GM12873 (cell line): ENCODE data around the gene SH3D21.

Experiments
- CTCF ChIP-seq: IDR thresholded peaks from 2 replicates; pipeline ENCODE4 v1.5.1; 2012; ENCODE audit warnings: low read depth, mild to moderate bottlenecking, moderate library complexity, low read length, control low read depth; ENCODE audit not compliant: insufficient read depth; ENCODE audit errors: missing control alignments

SH3D21 gene

GRCh38 chr1:36309397-36309796, 3.2 kb downstream of the SH3D21 start:
- TF ChIP-seq CTCF, result no peak

GRCh38 chr1:36320291-36320761, 14.2 kb downstream of the SH3D21 start:
- no peak for TF ChIP-seq CTCF

DNA sequence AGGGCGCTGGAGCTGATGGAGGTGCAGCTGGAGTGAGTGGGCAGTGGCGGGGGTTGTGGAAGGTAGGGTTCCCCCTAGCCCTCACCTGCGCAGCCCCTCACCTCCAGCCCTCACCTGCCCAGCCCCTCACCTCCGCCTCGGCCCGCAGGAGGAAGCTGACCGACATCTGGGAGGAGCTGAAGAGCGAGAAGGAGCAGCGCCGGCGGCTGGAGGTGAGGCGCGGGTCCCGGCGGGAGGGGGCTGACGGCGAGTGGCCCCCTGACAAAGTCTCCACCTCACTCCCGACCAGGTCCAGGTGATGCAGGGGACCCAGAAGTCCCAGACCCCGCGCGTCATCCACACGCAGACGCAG, 14.6 kb downstream of the SH3D21 start:
- no peak for TF ChIP-seq CTCF

GRCh38 chr1:36321119-36321951, 15.2 kb downstream of the SH3D21 start:
- TF ChIP-seq CTCF, result no peak

DNA sequence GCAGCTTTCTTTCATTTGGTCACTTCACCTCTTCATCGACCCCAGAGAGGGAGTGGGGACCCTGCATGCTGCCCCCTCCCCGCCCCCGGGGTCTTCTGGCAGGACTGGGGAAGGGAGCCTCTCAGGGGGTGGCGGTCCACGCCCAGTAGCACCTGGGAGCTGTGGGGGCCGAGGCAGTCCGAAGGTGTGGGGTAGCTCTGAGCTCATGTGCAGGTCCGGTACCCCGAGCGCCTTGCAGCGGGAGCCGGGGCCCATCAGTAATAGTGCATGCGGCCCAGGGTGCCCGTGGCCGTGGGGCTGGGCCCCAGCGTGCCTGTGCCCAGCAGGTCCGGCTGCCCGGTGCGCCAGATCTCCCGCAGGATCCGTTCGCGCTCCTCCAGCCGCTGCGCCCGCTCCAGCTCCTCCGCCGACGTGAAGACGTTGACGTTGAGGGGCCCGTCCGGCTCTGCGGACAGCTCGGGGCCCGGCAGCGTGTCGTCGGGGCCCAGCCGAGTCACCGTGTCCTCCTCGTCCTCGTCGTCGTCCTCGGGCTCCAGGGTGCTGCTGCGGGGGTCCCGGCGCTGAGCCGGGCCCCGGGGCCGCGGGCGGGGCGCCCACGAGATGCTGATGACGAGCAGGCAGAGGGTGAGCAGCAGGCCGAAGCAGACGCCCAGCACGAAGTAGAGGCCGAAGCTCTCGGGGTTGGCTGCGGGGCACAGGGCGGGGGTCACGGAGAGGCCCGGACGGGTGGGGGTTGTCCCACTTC, 16.0 kb downstream of the SH3D21 start:
- no peak for TF ChIP-seq CTCF

DNA sequence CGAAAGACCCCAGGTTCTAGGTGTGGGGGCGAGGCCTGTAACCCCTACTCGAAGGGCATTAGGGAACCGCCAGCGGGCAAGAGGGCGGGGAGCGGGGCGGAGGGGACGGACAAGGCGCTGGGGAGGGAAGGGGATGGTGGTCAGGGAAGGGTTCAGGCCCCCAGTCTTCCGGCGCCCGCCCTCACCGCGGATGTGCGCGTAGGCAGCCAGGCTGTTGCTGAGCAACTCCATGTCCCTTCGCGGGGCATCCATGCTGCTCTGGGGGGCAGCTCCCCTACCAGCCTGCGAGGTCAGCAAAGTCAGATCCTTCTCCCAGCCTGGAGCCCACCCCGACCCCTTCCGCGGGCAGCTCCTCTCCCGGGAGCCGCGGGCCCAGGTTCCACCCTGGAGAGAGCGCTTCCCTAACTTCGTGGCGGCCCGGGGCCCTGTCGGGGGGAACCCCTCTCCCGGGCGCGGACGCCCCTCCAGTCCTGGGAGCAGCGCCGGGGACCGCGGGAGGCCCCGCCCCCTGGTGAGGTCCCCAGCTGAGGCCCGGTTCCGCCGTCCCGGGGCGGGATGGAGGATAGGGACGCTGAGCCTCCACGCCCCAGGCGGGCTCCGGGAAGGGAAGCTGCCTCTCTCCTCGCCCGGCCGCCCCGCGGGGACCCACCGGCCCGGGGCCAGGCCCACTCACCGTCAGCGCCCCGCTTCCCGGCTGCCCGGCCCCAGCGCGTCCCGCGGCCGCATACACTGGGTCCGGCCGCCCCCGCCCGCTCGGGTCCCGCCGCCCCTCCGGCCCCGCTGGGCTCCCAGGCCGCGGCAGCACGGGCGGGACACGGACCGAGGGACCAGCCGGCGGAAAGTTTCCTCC, 16.8 kb downstream of the SH3D21 start:
- TF ChIP-seq CTCF, result no peak
